KMS-11 (cell line): ENCODE measurements around the gene MX1.

Experiments used
- H2AFZ ChIP-seq: fragments of 200-600 bp; sonication (generic); 2 replicates; pipeline ENCODE4 v1.6.1; 2016; ENCODE audit warnings: antibody characterized with exemption, mixed run types, low read depth
- H3K27ac ChIP-seq: fragments of 200-600 bp; sonication (generic); 2 replicates; pipeline ENCODE4 v1.6.1; 2016; ENCODE audit warnings: mild to moderate bottlenecking, mixed run types
- H3K27me3 ChIP-seq: fragments of 200-600 bp; sonication (generic); 2 replicates; pipeline ENCODE4 v1.6.1; 2017; ENCODE audit warnings: mild to moderate bottlenecking, low read depth, mixed run types, moderate library complexity; ENCODE audit not compliant: insufficient read depth
- H3K36me3 ChIP-seq: fragments of 200-600 bp; sonication (generic); 2 replicates; pipeline ENCODE4 v1.6.1; 2017; ENCODE audit warnings: mild to moderate bottlenecking, mixed run types; ENCODE audit not compliant: insufficient read depth
- H3K4me1 ChIP-seq: fragments of 200-600 bp; sonication (generic); 2 replicates; pipeline ENCODE4 v1.6.1; 2016; ENCODE audit warnings: mild to moderate bottlenecking, low read depth, mixed run types; ENCODE audit not compliant: poor library complexity, severe bottlenecking
- H3K4me2 ChIP-seq: fragments of 200-600 bp; sonication (generic); 2 replicates; pipeline ENCODE4 v1.7.0; 2016; ENCODE audit warnings: mild to moderate bottlenecking, mixed run types
- H3K4me3 ChIP-seq: fragments of 200-600 bp; sonication (generic); IDR thresholded peaks from 2 replicates; pipeline ENCODE4 v1.6.1; 2017; ENCODE audit warnings: low read depth, low read length, mixed read lengths; ENCODE audit not compliant: insufficient read depth
- H3K79me2 ChIP-seq: fragments of 200-600 bp; sonication (generic); 2 replicates; pipeline ENCODE4 v1.6.1; 2016; ENCODE audit warnings: low read depth, mixed run types; ENCODE audit not compliant: insufficient read depth
- H3K9ac ChIP-seq: fragments of 200-600 bp; sonication (generic); 2 replicates; pipeline ENCODE4 v1.6.1; 2016; ENCODE audit warnings: mild to moderate bottlenecking, mixed run types
- H4K20me1 ChIP-seq: fragments of 200-600 bp; sonication (generic); 2 replicates; pipeline ENCODE4 v1.6.1; 2016; ENCODE audit warnings: mild to moderate bottlenecking, mixed run types; ENCODE audit not compliant: insufficient read depth
- CTCF ChIP-seq: fragments of 200-600 bp; sonication (generic); conservative IDR thresholded peaks from 2 replicates; pipeline ENCODE4 v1.6.1; 2017; ENCODE audit warnings: low read depth, mild to moderate bottlenecking, antibody characterized with exemption, low read length, moderate library complexity, mixed read lengths

MX1 gene

GRCh38 chr21:41480086-41480690 lies 54.1 kb downstream of the MX1 start:
- peaks cover 8% of the 10 kb centered on the region for H3K4me1 ChIP-seq
- H4K20me1 ChIP-seq, result no peaks in the 10 kb centered on the region
- H3K27ac ChIP-seq, result no peak overlapping the region

GRCh38 chr21:41481191-41481590 lies 55.2 kb downstream of the MX1 start:
- Histone ChIP-seq H3K36me3 (no peaks in the 10 kb centered on the region), H2AFZ (no peak overlapping the region), H3K27me3 (no peaks in the 10 kb centered on the region), H3K4me2 (no peak overlapping the region), H3K79me2 (no peaks in the 10 kb centered on the region), H3K4me3 (no peak overlapping the region), H4K20me1 (no peaks in the 10 kb centered on the region), H3K4me1 (peaks cover 8% of the 10 kb centered on the region), H3K27ac (no peak overlapping the region), H3K9ac (no peak overlapping the region)
- TF ChIP-seq CTCF, result no peak

More at GRCh38 chr21:41480086-41480690, 54.1 kb downstream of the MX1 start:
- H3K4me3 ChIP-seq, result no peak overlapping the region
- TF ChIP-seq CTCF, result no peak
- H3K36me3 ChIP-seq, result no peaks in the 10 kb centered on the region
- H3K9ac ChIP-seq, result no peak overlapping the region
- no peaks in the 10 kb centered on the region for H3K27me3 ChIP-seq
- H2AFZ ChIP-seq, result no peak overlapping the region
- H3K4me2 ChIP-seq, result no peak overlapping the region
- no peaks in the 10 kb centered on the region for H3K79me2 ChIP-seq

- Histone ChIP-seq H3K4me2 (no peak overlapping the region), H3K27me3 (no peaks in the 10 kb centered on the region), H3K27ac (no peak overlapping the region), H3K9ac (no peak overlapping the region), H2AFZ (no peak overlapping the region), H4K20me1 (no peaks in the 10 kb centered on the region), H3K36me3 (no peaks in the 10 kb centered on the region), H3K4me3 (no peak overlapping the region), H3K4me1 (peaks cover 8% of the 10 kb centered on the region), H3K79me2 (no peaks in the 10 kb centered on the region)
- TF ChIP-seq CTCF, result no peak
Measured at GRCh38 chr21:41482301-41482700, 56.3 kb downstream of the MX1 start.

GRCh38 chr21:41482980-41483379 lies 56.9 kb downstream of the MX1 start:
- Histone ChIP-seq H3K27me3 (no peaks in the 10 kb centered on the region), H3K9ac (no peak overlapping the region), H3K4me2 (no peak overlapping the region), H4K20me1 (no peaks in the 10 kb centered on the region), H2AFZ (no peak overlapping the region), H3K4me1 (peaks cover 7% of the 10 kb centered on the region), H3K4me3 (no peak overlapping the region), H3K79me2 (no peaks in the 10 kb centered on the region), H3K36me3 (no peaks in the 10 kb centered on the region), H3K27ac (no peak overlapping the region)
- no peak for TF ChIP-seq CTCF
